NCI-H2107 (cell line): ENCODE results near the gene CYTH3.

Source experiments
- DNase-seq: peaks from one replicate; lab custom pipeline; 2025; lab: John Stamatoyannopoulos, UW

CYTH3 gene

DNA sequence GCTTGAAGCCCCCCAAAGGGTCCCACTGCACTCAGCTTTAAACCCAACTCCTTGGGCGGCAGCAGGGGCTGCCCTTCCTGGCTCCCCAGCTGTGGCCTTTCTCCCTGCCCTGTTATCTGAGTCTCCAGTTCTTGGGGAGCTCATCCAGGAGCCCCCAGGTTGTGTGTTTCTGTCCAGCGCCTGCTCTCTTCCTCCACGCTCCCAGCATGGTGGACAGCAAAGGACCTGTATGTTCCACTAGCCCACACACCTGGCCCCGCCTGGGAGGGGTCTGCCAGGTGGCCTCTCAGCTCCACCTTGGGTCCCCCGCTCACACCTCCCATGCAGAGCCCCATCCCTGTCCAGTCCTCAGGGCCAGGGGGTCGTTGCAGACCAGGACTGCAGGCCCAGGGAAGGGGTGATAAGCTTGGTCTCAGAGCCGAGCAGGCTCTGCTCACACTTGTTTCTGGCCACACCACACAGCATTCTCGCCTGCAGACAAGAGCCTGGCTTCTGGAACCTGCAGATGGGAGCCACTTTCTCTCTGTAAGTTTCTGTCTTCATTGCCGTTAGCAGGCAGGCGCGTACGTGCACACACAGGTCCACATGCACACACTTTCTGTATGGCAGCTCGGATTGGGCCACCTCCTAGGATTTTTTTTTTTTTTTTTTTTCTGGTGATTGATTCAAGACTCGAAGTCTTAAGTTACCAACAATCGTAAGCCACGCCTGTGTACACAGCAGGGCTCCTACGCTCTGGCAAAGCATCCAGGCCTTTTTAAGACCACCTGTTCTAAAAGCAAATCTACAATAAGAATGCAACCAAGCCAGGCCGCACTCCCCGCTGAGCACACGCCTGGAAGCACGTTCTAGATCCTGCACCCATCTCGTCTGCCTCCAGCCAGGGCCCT, 104.6 kb downstream of the CYTH3 start:
- peak; percentile 48 for DNase-seq

DNA sequence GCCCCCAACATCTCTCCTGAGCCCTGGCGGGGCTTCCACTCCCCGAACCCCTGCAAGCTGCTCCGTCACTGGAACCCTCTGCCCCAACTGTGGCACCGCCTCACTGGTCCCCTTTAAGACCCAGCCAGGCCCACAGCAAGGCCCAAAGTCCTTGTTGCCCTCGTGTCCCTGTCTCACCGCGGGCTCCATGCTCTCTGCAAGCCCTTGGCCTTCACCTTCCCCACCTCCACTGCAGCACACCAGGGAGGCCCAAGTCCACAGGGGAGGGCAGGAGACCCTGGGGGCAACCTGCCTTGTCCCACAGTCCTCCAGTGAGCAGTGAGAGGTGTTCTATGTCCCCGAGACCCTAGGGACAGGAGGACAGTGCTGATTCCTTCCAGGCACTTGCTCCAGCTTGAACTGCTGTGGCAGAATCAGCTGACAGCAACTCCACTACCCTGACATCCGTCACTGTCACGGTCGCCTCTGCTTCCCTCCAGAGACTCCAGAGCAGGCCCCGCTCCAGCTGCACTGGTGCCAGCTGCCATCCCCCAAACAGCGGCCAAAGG, 105.3 kb downstream of the CYTH3 start:
- DNase-seq, result no peak

DNA sequence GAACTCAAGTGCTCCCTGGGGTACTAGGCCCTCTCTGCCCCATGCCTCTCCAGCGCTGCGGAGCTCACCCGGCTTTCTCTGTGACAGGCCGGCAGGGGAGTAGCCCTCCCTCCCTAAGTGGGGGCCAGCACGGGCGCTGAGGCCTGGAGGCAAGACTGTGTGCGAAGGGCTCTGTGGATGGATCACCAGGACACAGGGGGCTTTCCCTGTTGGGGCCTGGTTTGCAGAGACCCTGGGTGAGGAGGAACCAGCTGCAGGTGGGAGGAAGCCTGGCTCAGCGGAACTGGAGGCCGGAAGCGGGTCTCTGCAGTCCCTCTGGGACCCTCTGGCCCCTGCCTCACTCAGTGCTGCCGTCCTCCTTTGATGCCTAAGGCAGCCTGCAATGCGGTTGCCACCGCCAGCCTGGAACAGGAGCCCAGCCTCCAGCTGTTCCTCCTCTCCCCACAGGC, 106.0 kb downstream of the CYTH3 start:
- no peak for DNase-seq

DNA sequence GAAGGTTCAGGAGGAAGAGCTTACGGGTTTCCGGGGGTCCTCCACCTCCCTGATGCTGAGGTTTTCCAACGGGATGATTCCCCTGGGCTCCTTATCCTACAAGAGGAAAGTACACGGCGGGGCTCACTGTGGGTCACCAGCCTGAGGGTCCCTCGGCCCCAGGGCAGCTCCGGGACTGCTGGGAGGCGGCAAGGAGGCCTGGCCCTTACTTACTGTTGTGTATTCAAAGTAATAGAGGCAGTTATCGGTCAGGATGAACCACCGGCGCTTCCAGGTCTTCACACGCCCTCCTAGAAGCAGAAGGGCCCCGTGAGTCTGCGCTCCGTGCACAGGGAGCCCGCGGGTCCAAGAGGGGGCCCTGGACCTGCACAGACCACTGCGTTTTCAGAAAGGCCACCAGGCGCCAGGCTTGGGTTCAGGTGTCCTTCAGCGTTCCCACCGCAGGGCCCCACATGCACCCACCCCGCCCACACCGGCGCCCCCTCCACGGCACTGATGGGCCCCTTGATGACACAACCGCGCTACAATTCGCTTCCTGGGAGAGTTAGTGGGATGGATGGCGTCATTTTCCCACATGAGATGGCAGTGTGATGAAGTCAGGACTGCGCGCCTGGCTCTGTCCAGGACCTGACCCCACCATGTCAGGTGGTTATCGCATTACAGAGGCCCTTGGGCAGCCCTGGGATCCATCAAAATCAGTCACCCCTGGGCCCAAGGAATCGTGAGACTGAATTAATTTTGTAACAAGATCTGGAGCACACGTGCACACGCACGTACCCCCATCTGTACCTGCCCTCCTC, 106.7 kb downstream of the CYTH3 start:
- DNase-seq, result no peak

DNA sequence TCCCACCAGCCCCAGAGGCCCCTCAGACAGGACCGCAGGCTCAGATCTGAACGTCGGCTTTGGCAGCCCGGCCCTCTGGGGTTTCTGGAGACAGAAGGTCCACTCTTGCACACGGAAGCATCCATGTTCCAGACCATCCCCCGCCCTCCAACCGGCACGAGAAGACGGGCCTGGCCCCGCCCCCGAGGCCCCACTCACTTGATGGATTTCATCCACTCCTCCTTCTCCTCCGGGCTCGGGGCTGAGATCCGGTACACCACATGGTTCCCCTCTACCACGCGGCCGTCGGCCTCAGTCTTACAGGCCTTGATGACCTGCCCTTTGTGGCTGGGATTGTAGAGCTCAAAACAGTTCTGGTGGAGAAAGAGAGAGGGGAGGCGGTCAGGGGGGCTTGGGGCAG, 107.3 kb downstream of the CYTH3 start:
- DNase-seq, result no peak

DNA sequence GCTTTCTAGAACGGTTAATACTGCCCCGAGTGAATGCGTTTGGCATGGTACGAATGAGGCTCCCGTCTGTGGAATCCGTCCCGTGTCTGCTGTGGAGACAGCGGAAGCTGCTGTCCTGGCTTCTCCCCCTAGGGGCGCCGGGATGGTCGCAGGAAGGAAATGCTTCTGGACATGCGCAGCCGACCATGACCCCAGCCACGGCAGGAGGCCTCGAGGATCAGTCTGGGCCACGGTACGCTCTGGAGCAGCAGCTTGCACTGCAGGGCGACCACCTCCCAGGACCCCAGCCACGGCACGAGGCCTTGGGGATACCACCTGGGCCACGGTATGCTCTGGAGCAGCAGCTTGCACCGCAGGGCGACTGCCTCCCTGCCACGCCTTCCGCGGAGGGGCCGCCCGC, 107.9 kb downstream of the CYTH3 start:
- DNase-seq, result no peak

DNA sequence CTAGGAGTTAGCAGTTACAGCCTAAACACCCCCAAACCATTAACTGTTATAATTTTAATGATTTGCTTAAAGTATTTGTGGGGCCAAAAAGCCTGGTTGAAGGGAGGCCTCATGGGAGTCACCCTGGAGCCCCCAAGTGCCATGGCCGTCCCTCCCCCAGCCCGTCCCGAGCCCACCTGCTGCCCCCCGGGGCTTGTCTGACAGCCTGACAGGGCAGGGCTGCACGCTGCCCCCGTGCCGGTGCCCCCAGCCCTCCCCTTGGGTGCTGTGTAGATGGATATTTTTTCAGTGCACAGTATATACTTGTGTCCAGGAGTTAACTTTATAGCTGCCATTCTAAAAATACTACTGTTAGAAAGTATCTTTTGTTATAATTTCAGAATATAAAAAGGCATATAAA, 108.4 kb downstream of the CYTH3 start:
- no peak for DNase-seq

DNA sequence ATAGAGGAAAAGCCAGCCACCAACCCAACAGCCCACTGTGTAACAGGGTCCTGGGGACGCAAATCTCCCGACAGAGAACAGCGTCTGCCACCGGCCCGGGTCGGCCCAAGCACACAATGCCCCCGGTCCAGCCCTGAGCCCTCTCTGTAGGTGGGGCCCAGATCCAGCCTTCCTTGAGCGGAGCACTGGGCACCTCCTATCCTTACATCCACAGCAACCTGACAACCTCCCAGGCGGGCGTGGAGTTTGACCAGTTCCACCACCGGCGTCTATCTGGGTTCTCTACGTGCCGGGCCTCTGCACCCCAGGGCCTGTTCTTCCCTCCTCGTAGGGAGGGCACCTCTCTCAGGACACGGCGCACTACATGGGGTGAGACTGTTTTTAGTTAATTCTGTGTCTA, 109.0 kb downstream of the CYTH3 start:
- DNase-seq, result no peak

DNA sequence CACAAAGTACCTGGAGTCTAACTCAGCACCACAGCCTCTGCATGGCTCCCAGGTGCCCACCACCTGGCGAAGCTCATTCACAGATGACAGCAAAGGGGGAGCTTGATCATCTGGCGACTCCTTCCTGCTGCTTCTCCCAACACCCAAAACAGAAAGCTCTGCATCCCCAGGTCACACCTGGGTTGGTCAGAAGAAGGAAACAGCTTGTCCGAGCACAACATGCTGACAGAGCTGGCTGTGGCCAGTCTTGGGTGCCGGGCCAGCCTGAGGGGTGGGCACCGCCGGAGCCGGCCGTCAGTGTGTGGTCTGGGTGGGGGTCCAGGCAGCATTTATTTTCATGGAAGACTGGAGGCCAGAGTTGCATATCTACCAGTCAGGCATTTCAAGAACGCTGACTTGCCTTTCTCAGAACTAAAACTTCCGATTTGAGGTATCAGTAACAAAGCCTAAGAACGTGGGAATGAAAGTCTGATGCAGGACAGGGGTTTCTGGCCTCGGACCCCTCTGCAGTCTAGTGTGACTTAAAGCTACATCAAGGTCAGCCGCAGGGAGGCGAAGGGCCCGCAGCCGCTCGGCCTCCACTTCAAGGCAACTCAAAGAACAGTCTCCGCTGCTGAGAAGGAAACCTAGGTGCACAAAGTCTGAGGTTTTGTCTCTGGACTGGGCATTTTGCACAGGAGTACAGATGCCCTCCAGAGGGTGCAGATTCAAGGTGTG, 109.6 kb downstream of the CYTH3 start:
- DNase-seq, result no peak

DNA sequence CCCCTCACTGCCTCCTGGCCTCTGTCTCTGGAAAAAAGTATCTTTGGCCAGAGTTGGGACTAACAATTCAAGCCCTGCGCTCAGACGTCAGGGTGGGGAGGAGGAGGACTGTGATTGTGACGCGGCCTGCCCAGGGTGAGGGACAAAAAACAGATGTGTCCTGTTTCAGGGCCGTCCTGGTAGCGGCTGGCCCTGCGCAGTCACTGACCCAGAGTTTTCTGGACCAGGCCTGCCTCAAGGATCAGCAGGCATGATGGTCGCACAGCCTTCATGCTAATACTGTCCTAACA, 110.1 kb downstream of the CYTH3 start:
- no peak for DNase-seq

DNA sequence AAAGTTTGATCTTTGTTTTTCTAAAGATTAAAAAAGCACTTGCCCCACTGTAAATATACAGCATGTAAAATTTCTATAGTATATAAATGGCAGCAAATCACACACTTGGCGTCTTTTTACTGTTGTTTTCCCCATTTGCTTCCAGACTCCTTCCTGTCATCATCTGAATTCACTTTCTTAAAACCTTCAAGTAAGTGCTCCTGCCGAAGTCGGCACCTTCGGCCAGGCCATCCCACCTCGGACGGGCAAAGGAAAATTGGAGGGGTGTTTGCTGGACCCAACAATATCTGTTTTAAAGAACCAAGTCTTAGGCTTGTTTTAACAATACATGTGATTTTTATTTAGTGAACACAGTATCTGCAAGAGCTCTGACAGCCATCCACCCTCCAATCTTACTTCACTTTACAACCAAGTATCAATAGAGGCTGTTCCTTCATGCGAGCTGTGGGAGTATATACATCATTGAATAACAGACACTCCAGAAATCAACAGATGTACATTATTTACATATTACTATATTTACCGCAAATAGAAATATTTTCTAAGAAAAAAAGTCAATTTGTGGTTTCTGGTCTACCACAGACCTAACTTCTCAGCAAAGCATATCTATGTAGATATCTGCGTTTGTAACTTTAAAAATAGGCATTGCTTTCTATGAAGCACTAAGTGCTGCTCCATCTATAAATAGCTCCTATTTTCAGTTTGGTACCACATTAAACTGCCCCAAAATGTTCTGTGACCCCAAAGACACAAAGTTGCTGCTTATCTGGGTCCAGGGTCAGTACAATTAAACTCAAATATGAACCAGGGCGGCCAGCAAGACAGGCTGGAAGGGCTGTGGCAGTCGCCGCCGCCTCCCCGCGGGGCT, 110.7 kb downstream of the CYTH3 start:
- DNase-seq, result no peak

DNA sequence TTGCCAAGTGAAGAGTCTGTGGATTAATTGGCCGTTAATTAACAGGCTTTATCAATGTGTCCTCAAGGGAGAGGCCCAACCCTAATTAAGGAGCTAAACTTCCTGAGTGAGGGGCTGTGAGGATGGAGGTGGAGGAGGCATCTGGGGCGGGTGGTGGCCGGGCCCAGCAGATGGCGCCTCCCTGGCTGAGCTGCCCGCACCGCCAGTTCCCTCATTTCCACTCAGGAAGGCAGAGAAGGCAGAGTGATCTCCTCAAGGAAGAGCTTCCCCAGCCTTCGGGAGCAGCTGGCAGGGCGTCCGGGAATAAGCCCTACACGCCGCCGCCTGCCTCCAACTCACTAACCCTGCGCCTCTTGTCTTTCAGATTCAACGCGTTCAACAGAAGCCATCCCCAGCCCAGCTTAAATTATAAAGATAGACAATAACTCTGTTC, 112.2 kb downstream of the CYTH3 start:
- no peak for DNase-seq

DNA sequence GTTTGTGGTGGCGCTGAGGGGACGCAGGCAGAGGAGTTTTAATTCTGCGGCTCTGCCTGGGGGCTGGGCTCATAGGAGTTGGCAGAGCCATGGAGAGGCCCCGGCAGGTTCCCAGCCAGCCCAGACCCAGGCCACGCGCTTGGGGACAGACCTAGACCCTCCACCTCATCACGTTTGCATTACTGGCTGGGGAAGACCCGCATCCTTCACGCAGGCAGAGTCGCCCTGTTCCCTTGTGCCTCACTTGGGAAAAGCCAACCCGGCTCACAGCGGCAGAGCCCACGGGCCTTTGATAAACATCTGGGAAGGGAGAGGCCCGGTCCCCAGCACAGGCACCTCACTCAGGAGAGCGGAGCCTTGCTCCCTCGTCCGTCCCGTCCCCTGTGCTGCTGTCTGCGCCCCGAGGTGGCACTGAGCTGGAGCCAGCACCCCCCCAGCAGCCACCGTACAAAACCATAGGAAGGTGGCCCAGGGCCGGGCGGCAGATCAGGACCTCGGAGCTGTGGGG, 112.8 kb downstream of the CYTH3 start:
- no peak for DNase-seq

DNA sequence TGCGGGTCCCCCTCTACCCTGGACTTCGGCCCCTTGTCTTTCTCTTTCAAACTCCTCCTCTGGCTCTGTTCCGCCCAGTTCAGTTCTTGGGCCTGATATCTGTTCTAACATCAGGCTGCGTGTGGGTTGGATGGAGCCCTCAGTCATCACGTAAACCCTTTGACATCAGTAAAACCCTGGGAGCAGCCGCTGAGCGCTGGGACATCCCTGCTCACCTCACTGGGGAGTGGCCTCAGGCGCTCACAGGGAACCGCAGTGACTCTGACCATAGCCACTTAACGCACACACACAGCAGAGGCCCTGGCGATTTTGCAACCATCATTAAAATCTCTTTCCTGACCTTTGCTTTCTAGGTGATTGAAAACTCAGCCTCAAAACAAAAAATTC, 113.3 kb downstream of the CYTH3 start:
- DNase-seq, result no peak

DNA sequence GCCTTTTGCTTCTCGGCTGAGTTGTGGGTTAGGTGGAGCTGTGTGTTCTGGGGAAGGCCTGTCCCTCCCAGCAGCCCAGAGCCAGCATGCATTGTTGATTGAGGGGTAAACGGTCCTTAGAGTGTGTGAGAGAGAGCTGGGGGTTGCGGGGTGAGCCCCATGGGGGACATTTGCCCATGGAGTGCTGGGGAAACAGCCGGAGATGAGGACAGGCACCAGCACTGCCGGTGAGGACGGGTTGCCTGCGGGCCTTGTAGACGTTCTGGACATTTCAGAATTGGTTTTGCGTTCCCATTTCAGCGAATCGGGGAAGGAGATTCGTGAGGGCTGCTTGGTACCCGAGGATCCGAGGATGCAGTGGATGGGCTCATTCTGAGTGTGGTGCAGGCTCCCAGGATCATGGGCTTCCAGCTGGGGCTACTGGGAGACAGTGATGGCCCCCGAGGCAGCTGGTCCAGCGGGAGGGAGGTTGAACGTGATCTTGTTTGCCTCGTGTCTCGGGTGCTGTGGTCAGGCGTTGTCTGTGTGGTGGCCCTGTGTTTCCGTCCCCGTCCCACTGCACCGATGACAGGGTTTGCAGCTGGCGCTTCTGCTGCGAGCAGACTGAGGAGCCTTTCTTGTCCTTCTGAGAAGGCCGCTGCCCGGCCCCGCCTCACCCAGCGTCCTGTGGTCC, 113.9 kb downstream of the CYTH3 start:
- DNase-seq, result no peak

DNA sequence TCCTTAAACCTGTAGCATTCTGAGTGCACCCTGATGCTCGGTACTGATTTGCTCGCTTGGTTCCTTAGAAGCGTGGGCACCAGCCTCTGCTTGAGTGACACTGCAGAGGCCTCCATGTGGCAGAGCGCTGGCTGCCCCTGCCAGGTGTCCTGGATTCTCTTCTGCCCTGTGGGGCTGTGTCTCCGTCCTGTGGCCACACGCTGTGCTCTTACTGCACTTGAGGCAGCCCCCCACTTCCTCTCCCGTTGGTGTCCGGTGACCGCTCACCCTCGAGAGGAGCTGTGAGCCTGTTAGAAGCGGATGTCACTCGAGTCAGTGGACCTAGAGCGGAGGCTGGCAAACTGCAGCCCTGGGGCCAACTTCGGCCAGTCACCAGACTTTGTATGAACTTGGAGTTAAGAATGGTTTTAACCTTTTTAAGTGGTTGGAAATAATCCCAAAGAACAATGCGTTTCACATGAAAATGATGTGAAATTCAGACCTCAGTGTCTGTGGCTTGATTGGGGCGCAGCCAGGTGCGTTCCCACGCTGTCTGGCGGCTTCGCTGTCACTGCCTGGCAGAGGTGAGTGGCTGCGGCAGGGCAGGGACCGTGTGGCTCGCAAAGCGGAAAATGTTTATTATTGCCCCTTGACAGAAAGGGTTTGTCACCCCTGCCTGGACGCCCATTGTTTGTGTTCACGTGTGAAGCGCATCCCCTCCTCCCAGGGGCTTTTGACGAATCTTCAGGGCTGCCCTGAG, 114.6 kb downstream of the CYTH3 start:
- DNase-seq, result no peak

DNA sequence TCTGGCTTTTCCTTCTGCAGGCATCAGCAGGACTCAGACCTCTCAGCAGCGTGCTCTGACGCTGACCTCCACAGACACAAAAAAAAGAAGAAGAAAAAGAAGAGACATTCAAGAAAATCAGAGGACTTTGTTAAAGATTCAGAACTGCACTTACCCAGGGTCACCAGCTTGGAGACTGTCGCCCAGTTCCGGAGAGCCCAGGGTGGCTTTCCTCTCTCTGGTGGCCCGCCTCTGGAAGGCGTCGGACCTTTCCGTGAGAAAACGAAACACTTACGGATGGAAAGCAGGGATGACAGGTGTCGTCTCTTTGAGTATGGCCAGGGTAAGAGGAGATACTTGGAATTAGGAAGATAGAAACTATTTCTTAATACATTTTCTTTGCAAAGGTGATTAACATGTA, 115.7 kb downstream of the CYTH3 start:
- no peak for DNase-seq

DNA sequence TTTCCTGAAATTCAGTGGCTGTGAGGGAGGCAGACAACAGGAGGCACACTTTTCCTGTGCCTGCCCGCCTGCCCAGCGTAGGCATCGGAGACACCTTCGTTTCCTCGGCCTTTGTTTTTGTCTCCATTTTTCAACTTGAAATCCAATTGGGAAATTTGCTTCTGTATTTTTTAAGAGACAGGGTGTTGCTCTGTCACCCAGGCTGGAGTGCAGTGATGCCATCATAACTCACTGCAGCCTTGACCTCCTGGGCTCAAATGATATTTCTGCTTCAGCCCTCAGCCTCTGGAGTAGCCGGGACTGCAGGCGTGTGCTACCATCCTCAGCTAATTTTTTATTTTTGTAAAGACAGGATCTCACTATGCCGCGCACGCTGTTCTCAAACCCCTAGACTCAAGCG, 116.8 kb downstream of the CYTH3 start:
- no peak for DNase-seq

DNA sequence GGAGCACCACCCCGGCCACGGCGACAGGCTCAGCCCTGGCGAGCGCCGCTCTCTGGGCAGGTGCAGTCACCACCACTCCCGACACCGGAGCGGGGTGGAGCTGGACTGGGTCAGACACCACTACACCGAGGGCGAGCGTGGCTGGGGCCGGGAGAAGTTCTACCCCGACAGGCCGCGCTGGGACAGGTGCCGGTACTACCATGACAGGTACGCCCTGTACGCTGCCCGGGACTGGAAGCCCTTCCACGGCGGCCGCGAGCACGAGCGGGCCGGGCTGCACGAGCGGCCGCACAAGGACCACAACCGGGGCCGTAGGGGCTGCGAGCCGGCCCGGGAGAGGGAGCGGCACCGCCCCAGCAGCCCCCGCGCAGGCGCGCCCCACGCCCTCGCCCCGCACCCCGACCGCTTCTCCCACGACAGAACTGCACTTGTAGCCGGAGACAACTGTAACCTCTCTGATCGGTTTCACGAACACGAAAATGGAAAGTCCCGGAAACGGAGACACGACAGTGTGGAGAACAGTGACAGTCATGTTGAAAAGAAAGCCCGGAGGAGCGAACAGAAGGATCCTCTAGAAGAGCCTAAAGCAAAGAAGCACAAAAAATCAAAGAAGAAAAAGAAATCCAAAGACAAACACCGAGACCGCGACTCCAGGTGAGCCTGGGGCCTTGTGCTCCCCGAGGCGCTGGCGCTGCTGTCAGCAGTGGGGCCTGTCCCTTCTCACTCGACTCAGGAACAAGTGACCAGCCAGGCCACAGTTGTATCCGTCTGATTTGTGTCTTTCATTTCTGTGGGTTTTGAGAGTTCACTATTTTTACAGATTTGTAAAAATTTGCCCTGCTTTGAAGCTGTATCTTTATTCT, 117.7 kb downstream of the CYTH3 start:
- DNase-seq, result no peak
